ENCODE results near the gene SMIM43.

Gene SMIM43

DNA sequence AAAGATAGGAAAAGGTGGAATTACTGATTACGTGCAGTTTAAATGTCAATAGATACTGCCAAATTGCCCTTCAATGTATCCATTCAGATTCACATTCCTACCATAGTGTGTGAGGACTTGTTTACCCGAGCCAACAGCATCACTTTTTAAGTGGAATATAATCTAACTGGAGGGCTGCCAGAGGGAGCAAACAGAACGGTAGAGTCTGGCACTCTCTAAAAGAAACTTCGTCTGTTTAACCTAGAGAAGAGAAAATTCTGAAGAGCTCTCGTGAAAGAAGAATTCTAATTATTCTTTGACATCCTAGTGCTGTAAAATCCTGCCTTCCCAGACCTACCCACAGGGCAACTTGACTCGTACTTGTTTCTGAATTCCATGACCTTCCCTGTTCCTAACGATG lies 23.2 kb downstream of the SMIM43 start:
- H2AFZ ChIP-seq (ENCODE audit: low read length), result no peak overlapping the region
- H3K27me3 ChIP-seq (ENCODE audit: insufficient read depth, low read length, poor library complexity, severe bottlenecking), result no peaks in the 10 kb centered on the region
- no peaks in the 10 kb centered on the region for H3K9me3 ChIP-seq (ENCODE audit: insufficient read depth, low read depth, low read length)
- H3K36me3 ChIP-seq (ENCODE audit: insufficient read depth, low read length), result no peaks in the 10 kb centered on the region
- TF ChIP-seq EZH2phosphoT487 (IDR thresholded peaks at IDR 0.05; ENCODE audit: borderline replicate concordance) (no peak), CTCF (conservative IDR thresholded peaks at IDR 0.05; ENCODE audit: low read length) (no peak)
- no peak overlapping the region for H3K9ac ChIP-seq (ENCODE audit: low read depth, low read length, poor library complexity, severe bottlenecking)
- no peaks in the 10 kb centered on the region for H3K9me2 ChIP-seq (replicated peaks; ENCODE audit: low read depth, low read length)
- no peaks in the 10 kb centered on the region for H3K4me1 ChIP-seq (ENCODE audit: insufficient read depth, low read length, poor library complexity, severe bottlenecking)
- no peaks in the 10 kb centered on the region for H3K79me2 ChIP-seq (ENCODE audit: insufficient read depth, low read length)
- H3K4me2 ChIP-seq (ENCODE audit: low read depth, low read length, poor library complexity, severe bottlenecking), result no peak overlapping the region
- no peaks in the 10 kb centered on the region for H3F3A ChIP-seq (ENCODE audit: low read depth)
- H4K20me1 ChIP-seq (ENCODE audit: insufficient read depth, low read length, poor library complexity, severe bottlenecking), result no peaks in the 10 kb centered on the region
- H3K4me3 ChIP-seq (ENCODE audit: low read length, poor library complexity, severe bottlenecking), result no peak overlapping the region

DNA sequence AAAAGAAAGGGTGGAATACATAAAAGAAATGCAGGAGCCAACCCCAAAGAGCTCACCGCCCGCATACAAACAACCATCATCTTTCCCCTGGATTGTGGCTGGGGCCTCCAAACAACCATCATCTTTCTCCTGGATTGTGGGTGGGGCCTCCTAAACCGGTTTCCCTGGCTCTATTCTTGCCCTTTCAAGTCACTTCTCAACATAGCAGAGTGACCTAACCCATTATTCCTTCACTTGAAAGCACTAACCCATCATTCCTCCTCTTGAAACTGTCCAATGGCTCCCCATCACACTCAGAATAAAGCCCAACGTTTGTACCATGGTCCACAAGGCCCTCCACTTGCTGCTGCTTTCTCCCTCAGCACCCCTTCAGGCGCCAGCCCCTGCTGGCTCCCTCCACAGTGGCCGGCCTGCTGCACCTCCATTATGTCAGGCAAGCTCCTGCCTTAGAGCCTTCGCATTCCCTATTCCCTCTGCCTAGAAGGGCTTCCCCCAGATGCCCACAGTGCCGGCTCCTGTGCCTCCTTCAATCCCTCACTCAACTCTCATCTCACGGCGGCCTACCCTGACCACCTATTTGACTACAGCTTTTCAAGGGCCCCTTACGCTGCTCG lies 24.1 kb downstream of the SMIM43 start:
- Histone ChIP-seq H3K27me3 (ENCODE audit: insufficient read depth, low read length, poor library complexity, severe bottlenecking) (no peaks in the 10 kb centered on the region), H3K9me2 (replicated peaks; ENCODE audit: low read depth, low read length) (no peaks in the 10 kb centered on the region), H3K79me2 (ENCODE audit: insufficient read depth, low read length) (no peaks in the 10 kb centered on the region), H3K9ac (ENCODE audit: low read depth, low read length, poor library complexity, severe bottlenecking) (no peak overlapping the region), H4K20me1 (ENCODE audit: insufficient read depth, low read length, poor library complexity, severe bottlenecking) (no peaks in the 10 kb centered on the region), H3K4me3 (ENCODE audit: low read length, poor library complexity, severe bottlenecking) (no peak overlapping the region), H3F3A (ENCODE audit: low read depth) (no peaks in the 10 kb centered on the region), H3K36me3 (ENCODE audit: insufficient read depth, low read length) (no peaks in the 10 kb centered on the region), H2AFZ (ENCODE audit: low read length) (no peak overlapping the region), H3K4me1 (ENCODE audit: insufficient read depth, low read length, poor library complexity, severe bottlenecking) (no peaks in the 10 kb centered on the region), H3K4me2 (ENCODE audit: low read depth, low read length, poor library complexity, severe bottlenecking) (no peak overlapping the region), H3K9me3 (ENCODE audit: insufficient read depth, low read depth, low read length) (no peaks in the 10 kb centered on the region)
- TF ChIP-seq CTCF (conservative IDR thresholded peaks at IDR 0.05; ENCODE audit: low read length) (no peak), EZH2phosphoT487 (IDR thresholded peaks at IDR 0.05; ENCODE audit: borderline replicate concordance) (no peak)

DNA sequence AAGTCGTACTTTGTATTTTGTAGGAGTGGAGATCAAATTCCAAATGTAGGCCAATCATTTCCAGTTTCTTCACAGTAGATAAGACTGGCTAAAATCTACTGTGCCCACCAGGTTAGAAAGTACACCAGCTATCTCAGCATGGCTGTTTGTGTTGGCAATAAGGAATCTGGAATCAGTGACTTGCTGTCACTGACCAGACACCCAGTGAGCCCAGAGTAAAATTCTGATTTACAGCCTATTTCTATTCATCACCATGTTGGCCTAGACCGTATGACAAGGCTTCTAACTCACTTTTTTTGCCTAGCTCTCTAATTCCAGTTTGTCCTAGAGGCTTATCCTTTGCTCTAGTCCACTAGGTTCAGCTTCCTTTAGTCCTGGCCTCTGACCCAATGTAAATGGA lies 25.4 kb downstream of the SMIM43 start:
- Histone ChIP-seq H3K79me2 (ENCODE audit: insufficient read depth, low read length) (no peaks in the 10 kb centered on the region), H3K9me2 (replicated peaks; ENCODE audit: low read depth, low read length) (no peaks in the 10 kb centered on the region), H3K36me3 (ENCODE audit: insufficient read depth, low read length) (no peaks in the 10 kb centered on the region), H4K20me1 (ENCODE audit: insufficient read depth, low read length, poor library complexity, severe bottlenecking) (no peaks in the 10 kb centered on the region), H3K4me2 (ENCODE audit: low read depth, low read length, poor library complexity, severe bottlenecking) (no peak overlapping the region), H3F3A (ENCODE audit: low read depth) (no peaks in the 10 kb centered on the region), H2AFZ (ENCODE audit: low read length) (no peak overlapping the region), H3K4me1 (ENCODE audit: insufficient read depth, low read length, poor library complexity, severe bottlenecking) (no peaks in the 10 kb centered on the region), H3K9me3 (ENCODE audit: insufficient read depth, low read depth, low read length) (no peaks in the 10 kb centered on the region), H3K9ac (ENCODE audit: low read depth, low read length, poor library complexity, severe bottlenecking) (no peak overlapping the region), H3K4me3 (ENCODE audit: low read length, poor library complexity, severe bottlenecking) (no peak overlapping the region), H3K27me3 (ENCODE audit: insufficient read depth, low read length, poor library complexity, severe bottlenecking) (no peaks in the 10 kb centered on the region)
- no peak for TF ChIP-seq EZH2phosphoT487 (IDR thresholded peaks at IDR 0.05; ENCODE audit: borderline replicate concordance)
- no peak for TF ChIP-seq CTCF (conservative IDR thresholded peaks at IDR 0.05; ENCODE audit: low read length)

Measured in Loucy (cell line).